Prostate gland (tissue), 2 donors: ENCODE measurements around the gene USP22. TPM values are rescaled to one million over a fixed set of nuclear protein-coding genes. Genes with fewer than 3 reads are reported as not detected.
A peak's percentile ranks its signal among the peaks of the same experiment; 100 is the strongest.

ENCODE experiments used
- DNase-seq: peaks from one replicate; pipeline ENCODE4 v3.0.0-alpha.2; 2019; ENCODE audit warnings: low spot score
- H3K27ac ChIP-seq, 2 donors: fragments of 200-600 bp; sonication (generic); 2 replicates each; pipeline ENCODE4 v1.5.1; 2017 to 2019
- H3K27me3 ChIP-seq: fragments of 200-600 bp; sonication (generic); replicated peaks from 2 replicates; pipeline ENCODE4 v1.5.1; 2019; ENCODE audit not compliant: insufficient read depth
- H3K36me3 ChIP-seq, 2 donors: fragments of 200-600 bp; sonication (generic); 1 replicate in 1 of 2; 2 replicates in 1 of 2; pipeline versions ENCODE4 v1.5.1 to v1.8.1; 2017 to 2019
- H3K4me1 ChIP-seq: fragments of 200-600 bp; sonication (generic); replicated peaks from 2 replicates; pipeline ENCODE4 v1.5.1; 2019
- H3K4me3 ChIP-seq, 2 donors: fragments of 200-600 bp; sonication (generic); 2 replicates each; pipeline ENCODE4 v1.5.1; 2017 to 2019
- H3K9me3 ChIP-seq: fragments of 200-600 bp; sonication (generic); 2 replicates; pipeline ENCODE4 v1.5.1; 2017
- POLR2A ChIP-seq: fragments of 450-650 bp; IDR thresholded peaks from one replicate; pipeline ENCODE4 v1.6.1; 2016; ENCODE audit warnings: antibody characterized with exemption, mild to moderate bottlenecking
- POLR2AphosphoS5 ChIP-seq: sonication (generic); formaldehyde crosslinking; IDR thresholded peaks from one replicate; pipeline ENCODE4 v1.6.1; 2017; ENCODE audit warnings: antibody characterized with exemption
- WGBS: methylation state at CpG from one replicate; pipeline ENCODE4 v1.1.5; 2018; 5-methylcytosine and 5-hydroxymethylcytosine counted together
- intact Hi-C: fragments of 100-400 bp; cut with DNase I; formaldehyde crosslinking; loops from one replicate; pipeline ENCODE4 v1.14.2; 2022
- total RNA-seq, 2 donors: library from RNA; depleted of rRNA; stranded (reverse); fragments of >200 nt; gene quantifications; one replicate each; pipeline ENCODE4 v1.1.0, GENCODE V29; 2016
- TF ChIP-seq, protein P1 (sequence below), 4 experiments: fragments of 200-600 bp in 2 of 4; fragments of 450-650 bp in 2 of 4; sonication (generic) in 2 of 4; IDR thresholded peaks; 1 replicate in 3 of 4; 2 replicates in 1 of 4; pipeline ENCODE4 v1.5.1; 2016 to 2019; ENCODE audit warnings: antibody characterized with exemption in 4 of 4, mild to moderate bottlenecking in 2 of 4, moderate library complexity in 2 of 4

The USP22 gene
- total RNA-seq, 2 donors from 2014 or later, result 133 to 242 TPM

DNA sequence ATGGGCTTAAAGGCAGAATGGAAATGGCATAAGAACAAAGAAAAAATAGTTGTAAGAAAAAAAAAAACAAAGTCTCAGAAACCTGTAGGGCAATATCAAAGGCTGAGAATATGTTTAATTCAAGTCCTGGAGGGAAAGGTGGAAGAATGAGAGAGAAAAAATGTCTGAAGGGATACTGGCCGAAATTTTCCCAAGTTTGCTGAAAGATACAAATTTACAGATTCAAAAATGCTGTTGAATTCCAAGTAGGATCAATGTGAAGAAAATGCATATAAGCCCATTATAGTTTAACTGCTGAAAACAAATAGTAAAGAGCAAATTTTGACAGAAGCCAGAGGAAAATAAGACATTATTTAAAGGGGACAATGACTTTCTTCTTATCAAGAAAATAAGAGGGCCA lies 6.6 kb upstream of the USP22 start:
- DNase-seq, result no peak
- Histone ChIP-seq H3K9me3 (no peaks in the 10 kb centered on the region), H3K4me3 (no peak overlapping the region), H3K4me1 (no peaks in the 10 kb centered on the region), H3K36me3 (no peaks in the 10 kb centered on the region), H3K27ac (no peak overlapping the region), H3K27me3 (no peaks in the 10 kb centered on the region)
- no peak for TF ChIP-seq POLR2AphosphoS5
- TF ChIP-seq, protein P1, sequence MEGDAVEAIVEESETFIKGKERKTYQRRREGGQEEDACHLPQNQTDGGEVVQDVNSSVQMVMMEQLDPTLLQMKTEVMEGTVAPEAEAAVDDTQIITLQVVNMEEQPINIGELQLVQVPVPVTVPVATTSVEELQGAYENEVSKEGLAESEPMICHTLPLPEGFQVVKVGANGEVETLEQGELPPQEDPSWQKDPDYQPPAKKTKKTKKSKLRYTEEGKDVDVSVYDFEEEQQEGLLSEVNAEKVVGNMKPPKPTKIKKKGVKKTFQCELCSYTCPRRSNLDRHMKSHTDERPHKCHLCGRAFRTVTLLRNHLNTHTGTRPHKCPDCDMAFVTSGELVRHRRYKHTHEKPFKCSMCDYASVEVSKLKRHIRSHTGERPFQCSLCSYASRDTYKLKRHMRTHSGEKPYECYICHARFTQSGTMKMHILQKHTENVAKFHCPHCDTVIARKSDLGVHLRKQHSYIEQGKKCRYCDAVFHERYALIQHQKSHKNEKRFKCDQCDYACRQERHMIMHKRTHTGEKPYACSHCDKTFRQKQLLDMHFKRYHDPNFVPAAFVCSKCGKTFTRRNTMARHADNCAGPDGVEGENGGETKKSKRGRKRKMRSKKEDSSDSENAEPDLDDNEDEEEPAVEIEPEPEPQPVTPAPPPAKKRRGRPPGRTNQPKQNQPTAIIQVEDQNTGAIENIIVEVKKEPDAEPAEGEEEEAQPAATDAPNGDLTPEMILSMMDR (IDR thresholded peaks at IDR 0.05), result no peak
- no peak for TF ChIP-seq POLR2A
- intact Hi-C loops, result no loop called here
- 100% methylated on average over 1 of the region's 1 CpG for WGBS

DNA sequence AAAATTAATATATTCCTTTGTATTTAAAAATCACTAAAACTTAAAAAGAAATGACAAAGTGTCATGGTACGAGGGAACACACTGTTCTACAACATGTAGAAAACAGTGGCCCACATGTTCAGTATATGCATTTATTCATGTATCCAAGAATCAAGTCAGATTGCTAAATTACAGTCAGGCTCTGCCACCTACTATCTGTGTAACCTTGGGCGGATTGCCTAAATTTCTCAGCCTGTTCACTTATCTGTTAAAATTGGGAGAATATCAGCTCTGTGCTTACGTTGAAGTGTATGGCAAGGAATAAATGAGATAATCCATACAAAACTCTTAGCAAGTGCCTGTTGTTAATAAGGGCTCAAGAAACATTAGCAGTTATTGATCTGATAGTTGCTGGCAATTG lies 3.4 kb upstream of the USP22 start:
- WGBS, result 91% methylated on average over 3 of the region's 3 CpGs
- DNase-seq, result no peak
- intact Hi-C loops, result no loop called here

DNA sequence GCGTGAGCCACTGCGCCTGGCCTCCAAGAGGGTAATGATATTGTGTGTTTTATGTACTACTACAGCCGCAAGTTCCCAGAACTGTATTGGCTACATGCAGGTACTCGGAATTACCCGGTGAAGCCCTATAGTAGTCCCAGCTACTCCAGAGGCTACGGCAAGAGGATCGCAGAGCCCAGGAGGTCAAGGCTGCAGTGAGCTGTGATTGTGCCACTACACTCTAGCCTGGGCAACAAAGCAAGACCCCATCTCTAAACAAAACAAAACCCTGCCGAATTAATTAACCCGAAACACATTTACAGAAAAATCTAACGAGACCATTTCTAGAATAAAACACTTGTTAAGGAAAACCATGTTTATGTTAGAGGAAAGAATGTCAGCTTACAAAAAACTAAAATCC lies 2.2 kb upstream of the USP22 start:
- no peaks in the 10 kb centered on the region for H3K36me3 ChIP-seq
- intact Hi-C loops, result loop anchor here (5.0 kb wide), 2 partner anchors 43 to 77 kb away; no protein-coding TSS in a partner anchor
- no peak overlapping the region for H3K4me3 ChIP-seq
- WGBS, result 97% methylated on average over 10 of the region's 10 CpGs
- TF ChIP-seq POLR2AphosphoS5 (no peak), POLR2A (no peak)
- TF ChIP-seq, protein P1 (IDR thresholded peaks at IDR 0.05), result no peak
- no peaks in the 10 kb centered on the region for H3K4me1 ChIP-seq
- no peaks in the 10 kb centered on the region for H3K27me3 ChIP-seq
- no peaks in the 10 kb centered on the region for H3K9me3 ChIP-seq
- H3K27ac ChIP-seq, result no peak overlapping the region
- DNase-seq, result no peak

More for the DNA sequence above, 3.4 kb upstream of the USP22 start:
- Histone ChIP-seq H3K27ac (no peak overlapping the region), H3K36me3 (no peaks in the 10 kb centered on the region), H3K4me1 (no peaks in the 10 kb centered on the region), H3K27me3 (no peaks in the 10 kb centered on the region), H3K4me3 (no peak overlapping the region), H3K9me3 (no peaks in the 10 kb centered on the region)
- TF ChIP-seq, protein P1 (IDR thresholded peaks at IDR 0.05), result no peak
- no peak for TF ChIP-seq POLR2A
- no peak for TF ChIP-seq POLR2AphosphoS5

DNA sequence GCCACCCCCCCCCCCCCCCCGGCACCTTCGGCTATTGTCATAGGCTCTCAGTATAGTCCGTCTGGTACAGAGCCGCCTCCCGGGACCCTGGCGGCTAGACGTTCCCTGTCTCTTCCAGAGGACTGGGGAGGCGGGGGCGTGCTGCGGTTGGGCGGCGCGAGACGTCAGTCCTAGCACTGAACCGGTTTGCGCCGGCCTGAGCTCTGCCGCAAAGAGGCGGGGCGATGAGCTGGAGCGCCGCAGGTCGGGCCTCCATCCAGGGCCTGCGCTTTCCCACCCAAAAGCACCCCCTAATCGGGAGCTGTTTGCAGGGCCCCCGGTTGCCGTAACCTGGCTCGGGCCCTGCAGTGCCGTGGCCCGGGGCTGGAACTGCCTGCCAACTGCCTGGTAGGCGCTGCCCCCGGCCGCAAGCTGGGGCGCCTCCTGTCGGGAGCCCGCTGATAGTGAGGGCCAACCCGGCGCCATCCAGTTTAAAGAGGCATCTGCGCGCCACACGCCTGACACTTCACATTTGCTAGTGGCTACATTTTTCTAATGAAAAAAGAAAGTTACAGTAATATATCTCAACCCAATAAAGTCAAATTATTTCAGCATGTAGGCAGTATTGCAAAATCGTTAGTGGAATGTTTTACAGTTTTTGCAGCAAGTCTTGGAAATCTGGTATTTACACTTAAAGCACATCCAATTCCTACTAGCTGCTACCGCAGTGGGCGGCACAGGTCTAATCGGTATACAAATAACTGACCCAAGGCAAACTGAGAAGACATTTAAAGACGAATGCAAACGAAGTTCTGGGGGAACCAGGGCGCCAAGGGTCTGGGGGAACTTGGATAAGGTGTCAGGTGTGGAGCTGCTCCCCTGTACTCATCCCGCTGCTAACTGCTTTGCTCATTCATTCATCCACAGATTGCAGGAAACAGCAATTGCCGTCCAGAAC lies 753 bp upstream of the USP22 start:
- WGBS, result 2% methylated on average over 41 of the region's 50 CpGs
- intact Hi-C loops, result loop anchor here (5.0 kb wide), 2 partner anchors 41 to 79 kb away; no protein-coding TSS in a partner anchor
- TF ChIP-seq POLR2A (peak; percentile 74), POLR2AphosphoS5 (peak; percentile 86)
- TF ChIP-seq, protein P1 (IDR thresholded peaks at IDR 0.05), result peak; percentile 80 to 96 (median 94)

More for the DNA sequence above, 753 bp upstream of the USP22 start:
- H3K9me3 ChIP-seq, result no peaks in the 10 kb centered on the region
- H3K4me3 ChIP-seq, result peak overlapping the region; percentile 52 to 71
- DNase-seq, result peak; percentile 98
- peak overlapping the region; percentile 93 to 100 for H3K27ac ChIP-seq
- no peaks in the 10 kb centered on the region for H3K36me3 ChIP-seq
- H3K4me1 ChIP-seq, result no peaks in the 10 kb centered on the region
- H3K27me3 ChIP-seq, result no peaks in the 10 kb centered on the region
